Peyer's patch (tissue), 4 donors: ENCODE data around the gene TEX52. TPM values are rescaled to one million over a fixed set of nuclear protein-coding genes. Genes with fewer than 3 reads are reported as not detected.

Experiments used
- DNase-seq, 3 donors: peaks; one replicate each; pipeline ENCODE4 v3.0.0-alpha.2; 2017 to 2019
- H3K27ac ChIP-seq, 4 donors: fragments of 200-600 bp; sonication (generic); one replicate each; pipeline ENCODE4 v1.5.1; 2016 to 2019
- H3K27me3 ChIP-seq, 2 donors: fragments of 200-600 bp; sonication (generic); one replicate each; pipeline ENCODE4 v1.5.1; 2019
- H3K36me3 ChIP-seq, 3 donors: fragments of 200-600 bp; sonication (generic); one replicate each; pipeline ENCODE4 v1.5.1; 2016 to 2019
- H3K4me1 ChIP-seq, 4 donors: fragments of 200-600 bp; sonication (generic); one replicate each; pipeline ENCODE4 v1.5.1; 2016 to 2019
- H3K4me3 ChIP-seq, 4 donors: fragments of 200-600 bp; sonication (generic); 1 replicate in 3 of 4; 2 replicates in 1 of 4; pipeline ENCODE4 v1.5.1; 2016 to 2019; ENCODE audit warnings: mild to moderate bottlenecking in 1 of 4
- H3K9me3 ChIP-seq, 4 donors: fragments of 200-600 bp; sonication (generic); one replicate each; pipeline ENCODE4 v1.5.1; 2016 to 2019; ENCODE audit warnings: mild to moderate bottlenecking in 1 of 4
- CTCF ChIP-seq, 6 experiments: fragments of 450-650 bp in 4 of 6; fragments of 200-600 bp in 2 of 6; sonication (generic) in 1 of 6; IDR thresholded peaks; one replicate each; pipeline ENCODE4 v1.5.1; 2017 to 2019; ENCODE audit warnings: antibody characterized with exemption in 6 of 6, mild to moderate bottlenecking in 3 of 6, moderate library complexity in 1 of 6
- POLR2A ChIP-seq, 2 donors: fragments of 450-650 bp; IDR thresholded peaks; one replicate each; pipeline ENCODE4 v1.5.1; 2017; ENCODE audit warnings: antibody characterized with exemption in 2 of 2, mild to moderate bottlenecking in 2 of 2, moderate library complexity in 2 of 2
- total RNA-seq, 4 donors: library from RNA; depleted of rRNA; stranded (reverse); fragments of >200 nt; gene quantifications; one replicate each; pipeline ENCODE4 v1.1.0, GENCODE V29; 2016

Gene TEX52
- total RNA-seq, 4 donors from 2014 or later = 2.3 TPM; not detected in 3

GRCh38 chr12:2800046-2800570 is 56.7 kb downstream of the TEX52 start:
- Histone ChIP-seq H3K27me3 (no peaks in the 10 kb centered on the region), H3K9me3 (no peaks in the 10 kb centered on the region), H3K27ac (no peak overlapping the region), H3K4me1 (peaks cover 4 to 12% (median 5%) of the 10 kb centered on the region in 4 donors), H3K36me3 (peaks cover 0 to 73% (median 0%) of the 10 kb centered on the region in 3 donors), H3K4me3 (no peak overlapping the region)
- TF ChIP-seq CTCF (IDR thresholded peaks at IDR 0.05) (no peak), POLR2A (IDR thresholded peaks at IDR 0.05) (no peak)
- no peak for DNase-seq

Other genes starting within 250 kb of the TEX52 start
- gene FKBP4, start 62.1 kb downstream of the TEX52 start, total RNA-seq = 10 to 100 TPM; 27.7 to 42.4 (median 33.7) TPM
- gene ITFG2, start 44.4 kb downstream of the TEX52 start, total RNA-seq = 100 to 1,000 TPM in 2 of 4 donors, 10 to 100 TPM in 2; 50.8 to 119 (median 102) TPM
- not detected for gene NRIP2, start 22.0 kb downstream of the TEX52 start, total RNA-seq
- gene FOXM1, start 20.1 kb upstream of the TEX52 start, total RNA-seq = 10 to 100 TPM in 2 of 4 donors, 1 to 10 TPM in 2; 6.4 to 31.4 (median 11.2) TPM
- gene RHNO1, start 20.2 kb upstream of the TEX52 start, total RNA-seq = 10 to 100 TPM in 3 of 4 donors, 1 to 10 TPM in 1; 5.8 to 23.0 (median 17.8) TPM
- 10 to 100 TPM in 3 of 4 donors, 1 to 10 TPM in 1; 7.2 to 63.5 (median 12.6) TPM for gene TULP3, start 33.9 kb upstream of the TEX52 start, total RNA-seq
- gene TEAD4, start 102.4 kb upstream of the TEX52 start, total RNA-seq = 1 to 10 TPM; 4.3 to 6.6 (median 5.1) TPM
- 10 to 100 TPM in 3 of 4 donors, 1 to 10 TPM in 1; 7.5 to 23.9 (median 11.8) TPM for gene TSPAN9, start 220.3 kb upstream of the TEX52 start, total RNA-seq